ENCODE results near the gene TUBGCP2.

GRCh38 chr10:133273534-133274143 is 35.0 kb downstream of the TUBGCP2 start:
- no peak for TF ChIP-seq CTCF (conservative IDR thresholded peaks at IDR 0.05; ENCODE audit: low read length)
- no peak for TF ChIP-seq EZH2phosphoT487 (IDR thresholded peaks at IDR 0.05; ENCODE audit: borderline replicate concordance)

Measured in Loucy (cell line).